ENCODE data around the gene CTSS. TPM values are rescaled to one million over a fixed set of nuclear protein-coding genes. Genes with fewer than 3 reads are reported as not detected.

The CTSS gene
- 2.6 and 4.6 TPM in 2 replicates for total RNA-seq
- 1.9 and 2.8 TPM in 2 replicates for polyA plus RNA-seq
- 1.5 and 1.9 TPM in 2 replicates for polyA plus RNA-seq (2012)
- polyA minus RNA-seq (ENCODE audit: low replicate concordance), result not detected in 2 replicates

DNA sequence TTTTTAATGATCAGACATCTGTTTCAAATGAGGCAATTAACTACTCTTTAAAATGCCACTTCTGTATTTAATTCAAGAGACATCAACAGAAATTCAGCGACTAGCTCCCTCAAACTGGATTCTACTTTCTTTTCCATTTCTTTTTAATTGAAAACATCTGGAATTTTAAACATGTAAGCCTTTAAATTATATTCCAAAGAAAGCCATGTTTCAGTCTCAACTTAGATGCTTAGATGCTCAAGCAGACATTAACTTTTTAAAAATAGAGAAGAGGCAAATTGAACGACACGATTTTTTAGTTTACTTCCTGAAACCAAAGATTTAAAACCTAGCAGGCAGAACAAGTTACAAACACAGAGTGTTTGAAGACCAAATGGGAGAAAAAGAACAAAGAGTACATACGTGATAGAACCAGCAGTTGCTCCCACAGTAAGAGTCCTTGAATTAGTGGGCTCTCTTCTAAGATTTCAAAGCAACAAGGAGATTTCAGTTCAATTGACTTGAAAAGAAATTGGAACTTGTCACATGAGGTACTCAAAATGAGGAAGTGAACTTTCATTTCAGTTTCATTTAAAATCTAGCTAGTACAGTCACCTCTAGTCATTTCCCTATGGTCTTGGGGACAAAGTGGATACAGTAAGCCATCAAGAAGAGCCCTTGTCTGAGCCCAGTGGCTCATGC is at the start of gene CTSS:
TSS of gene CTSS (minus strand) at position 483 of the 681 bp plus-strand sequence. CDS start 1,015 bp downstream, outside the sequence.
- no peaks in the 10 kb centered on the region for H3K27me3 ChIP-seq (ENCODE audit: control insufficient read depth, insufficient read depth, low read length)
- no peak for TF ChIP-seq CTCF (conservative IDR thresholded peaks at IDR 0.05 in 1 of 2, IDR thresholded peaks at IDR 0.05 in 1 of 2; ENCODE audit: low read depth in 1 of 2, low read length in 2 of 2)
- TF ChIP-seq EZH2 (IDR thresholded peaks at IDR 0.05; ENCODE audit: low read length, missing control alignments), result no peak
- no peaks in the 10 kb centered on the region for H3K79me2 ChIP-seq (ENCODE audit: control insufficient read depth, insufficient read depth, low read length)
- no peaks in the 10 kb centered on the region for H3K9me3 ChIP-seq (ENCODE audit: control insufficient read depth, insufficient read depth, low read depth, low read length)
- no peaks in the 10 kb centered on the region for H3K36me3 ChIP-seq (ENCODE audit: control insufficient read depth, insufficient read depth, low read length)
- peak within 1 kb of the TSS; percentile 23 for H3K9ac ChIP-seq (ENCODE audit: insufficient read depth, low read length)
- DNase-seq (ENCODE audit: low read depth in 2 of 2), result peak in 1 of 2 donors; percentile 25
- peak within 1 kb of the TSS; percentile 14 to 36 (median 26) for H3K4me3 ChIP-seq (replicated peaks in 1 of 4; ENCODE audit: control extremely low read depth in 1 of 4, insufficient read depth in 1 of 4, low read depth in 3 of 4, low read length in 4 of 4)
- no peaks in the 10 kb centered on the region for H3K4me1 ChIP-seq (ENCODE audit: control insufficient read depth, extremely low read depth, insufficient read depth, low read length)
- H4K20me1 ChIP-seq (ENCODE audit: control insufficient read depth, extremely low read depth, insufficient read depth, low read length), result no peaks in the 10 kb centered on the region
- peak within 1 kb of the TSS; percentile 94 for H3K4me2 ChIP-seq (ENCODE audit: extremely low read depth, insufficient read depth, low read length)
- H3K27ac ChIP-seq (ENCODE audit: insufficient read depth, low read length), result peak within 1 kb of the TSS; percentile 20
- peak within 1 kb of the TSS; percentile 82 for H2AFZ ChIP-seq (ENCODE audit: low read length)

DNA sequence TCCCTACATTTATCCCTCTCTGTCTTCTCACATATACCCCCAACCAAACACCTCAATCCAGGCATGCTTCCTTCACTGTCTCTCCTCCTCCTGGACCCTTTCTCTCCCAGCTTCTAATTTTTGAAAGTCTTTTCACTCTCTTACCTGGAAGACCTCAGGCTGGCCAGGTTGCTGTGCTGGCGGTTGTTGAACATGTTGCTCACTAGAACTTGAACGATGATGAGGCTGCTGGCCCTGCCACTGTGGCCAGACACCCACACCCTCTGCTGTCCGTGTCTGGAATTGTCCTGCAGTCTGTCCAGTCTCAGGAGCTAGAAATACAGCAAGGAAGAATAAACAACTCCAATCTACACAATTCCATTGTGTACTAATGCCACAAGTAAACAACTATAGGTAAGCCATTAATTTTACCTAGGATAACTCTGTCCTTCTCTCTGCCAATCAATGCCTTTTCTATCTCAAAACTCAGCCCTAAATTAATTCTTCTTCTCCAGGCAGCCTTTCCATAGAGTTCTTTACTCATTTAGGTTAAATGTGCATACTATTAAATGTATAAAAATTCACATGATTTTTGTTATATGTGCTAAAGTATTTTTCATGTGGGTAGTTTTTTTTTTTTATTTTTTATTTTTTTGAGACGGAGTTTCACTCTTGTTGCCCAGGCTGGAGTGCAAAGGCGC is 47.6 kb upstream of the CTSS start:
- H3K4me2 ChIP-seq (ENCODE audit: extremely low read depth, insufficient read depth, low read length), result no peak overlapping the region
- H3K4me3 ChIP-seq (replicated peaks in 1 of 4; ENCODE audit: control extremely low read depth in 1 of 4, insufficient read depth in 1 of 4, low read depth in 3 of 4, low read length in 4 of 4), result no peak overlapping the region
- no peaks in the 10 kb centered on the region for H4K20me1 ChIP-seq (ENCODE audit: control insufficient read depth, extremely low read depth, insufficient read depth, low read length)
- no peaks in the 10 kb centered on the region for H3K9me3 ChIP-seq (ENCODE audit: control insufficient read depth, insufficient read depth, low read depth, low read length)
- H2AFZ ChIP-seq (ENCODE audit: low read length), result no peak overlapping the region
- peaks cover 10% of the 10 kb centered on the region for H3K36me3 ChIP-seq (ENCODE audit: control insufficient read depth, insufficient read depth, low read length)
- H3K9ac ChIP-seq (ENCODE audit: insufficient read depth, low read length), result no peak overlapping the region
- no peaks in the 10 kb centered on the region for H3K27me3 ChIP-seq (ENCODE audit: control insufficient read depth, insufficient read depth, low read length)
- no peak for TF ChIP-seq EZH2 (IDR thresholded peaks at IDR 0.05; ENCODE audit: low read length, missing control alignments)
- TF ChIP-seq CTCF (conservative IDR thresholded peaks at IDR 0.05 in 1 of 2, IDR thresholded peaks at IDR 0.05 in 1 of 2; ENCODE audit: low read depth in 1 of 2, low read length in 2 of 2), result peak; percentile 84 to 87
- H3K4me1 ChIP-seq (ENCODE audit: control insufficient read depth, extremely low read depth, insufficient read depth, low read length), result peaks cover 6% of the 10 kb centered on the region
- no peaks in the 10 kb centered on the region for H3K79me2 ChIP-seq (ENCODE audit: control insufficient read depth, insufficient read depth, low read length)
- DNase-seq (ENCODE audit: low read depth in 2 of 2), result peak; percentile 50 to 72
- H3K27ac ChIP-seq (ENCODE audit: insufficient read depth, low read length), result no peak overlapping the region

- no peak overlapping the region for H3K9ac ChIP-seq (ENCODE audit: insufficient read depth, low read length)
- H4K20me1 ChIP-seq (ENCODE audit: control insufficient read depth, extremely low read depth, insufficient read depth, low read length), result no peaks in the 10 kb centered on the region
- H3K4me3 ChIP-seq (replicated peaks in 1 of 4; ENCODE audit: control extremely low read depth in 1 of 4, insufficient read depth in 1 of 4, low read depth in 3 of 4, low read length in 4 of 4), result no peak overlapping the region
- TF ChIP-seq EZH2 (IDR thresholded peaks at IDR 0.05; ENCODE audit: low read length, missing control alignments) (no peak), CTCF (conservative IDR thresholded peaks at IDR 0.05 in 1 of 2, IDR thresholded peaks at IDR 0.05 in 1 of 2; ENCODE audit: low read depth in 1 of 2, low read length in 2 of 2) (no peak)
- peaks cover 3% of the 10 kb centered on the region for H3K36me3 ChIP-seq (ENCODE audit: control insufficient read depth, insufficient read depth, low read length)
- DNase-seq (ENCODE audit: low read depth in 2 of 2), result no peak
- H3K4me1 ChIP-seq (ENCODE audit: control insufficient read depth, extremely low read depth, insufficient read depth, low read length), result peaks cover 6% of the 10 kb centered on the region
- H3K9me3 ChIP-seq (ENCODE audit: control insufficient read depth, insufficient read depth, low read depth, low read length), result no peaks in the 10 kb centered on the region
- no peaks in the 10 kb centered on the region for H3K27me3 ChIP-seq (ENCODE audit: control insufficient read depth, insufficient read depth, low read length)
- H2AFZ ChIP-seq (ENCODE audit: low read length), result no peak overlapping the region
- H3K4me2 ChIP-seq (ENCODE audit: extremely low read depth, insufficient read depth, low read length), result no peak overlapping the region
- no peak overlapping the region for H3K27ac ChIP-seq (ENCODE audit: insufficient read depth, low read length)
- H3K79me2 ChIP-seq (ENCODE audit: control insufficient read depth, insufficient read depth, low read length), result no peaks in the 10 kb centered on the region
Measured at GRCh38 chr1:150810958-150811659, 45.5 kb upstream of the CTSS start.

Measured in fibroblast of lung (primary cell).